Natural killer cell (primary cell): Measurements from ENCODE around the gene BECN2. TPM values are rescaled to one million over a fixed set of nuclear protein-coding genes. Genes with fewer than 3 reads are reported as not detected.

Source experiments
- ATAC-seq, 3 donors: fragments of 150-1000 bp in 2 of 3; fragments of 200-7000 bp in 1 of 3; cut with Tn5 transposase; 1 replicate in 1 of 3; 2 replicates in 2 of 3; pipeline ENCODE4 v1.10.0; 2021; ENCODE audit warnings: mild to moderate bottlenecking in 2 of 3, moderate library complexity in 2 of 3
- DNase-seq, 2 donors: peaks; one replicate each; pipeline versions ENCODE4 v3.0.0 to v3.0.0-alpha.2; 2013 to 2021; ENCODE audit warnings: mixed read lengths in 1 of 2
- H3K27ac ChIP-seq: one replicate; pipeline ENCODE4 v1.5.1; 2013; ENCODE audit warnings: mild to moderate bottlenecking, low read length
- H3K27me3 ChIP-seq: one replicate; pipeline ENCODE4 v1.6.1; 2013; ENCODE audit warnings: low read length; ENCODE audit not compliant: control insufficient read depth, insufficient read depth
- H3K36me3 ChIP-seq: one replicate; pipeline ENCODE4 v1.6.1; 2013; ENCODE audit warnings: low read length; ENCODE audit not compliant: control insufficient read depth, insufficient read depth
- H3K4me1 ChIP-seq: one replicate; pipeline ENCODE4 v1.6.1; 2013; ENCODE audit warnings: low read length; ENCODE audit not compliant: control insufficient read depth, insufficient read depth
- H3K4me3 ChIP-seq: one replicate; pipeline ENCODE4 v1.5.1; 2013; ENCODE audit warnings: low read length
- H3K9me3 ChIP-seq: one replicate; pipeline ENCODE4 v1.6.1; 2013; ENCODE audit warnings: low read length; ENCODE audit not compliant: control insufficient read depth, insufficient read depth
- H3K27ac Mint-ChIP-seq, 2 donors: one replicate each; pipeline ENCODE4 v1.8.0; 2022; ENCODE audit warnings: mild to moderate bottlenecking in 2 of 2, mixed read lengths in 2 of 2, moderate library complexity in 1 of 2
- H3K27me3 Mint-ChIP-seq, 2 donors: one replicate each; pipeline ENCODE4 v1.8.0; 2022; ENCODE audit warnings: low read depth in 2 of 2, mixed read lengths in 2 of 2
- H3K36me3 Mint-ChIP-seq: one replicate; pipeline ENCODE4 v1.8.0; 2022; ENCODE audit warnings: mixed read lengths
- H3K4me1 Mint-ChIP-seq, 2 donors: one replicate each; pipeline ENCODE4 v1.8.0; 2022; ENCODE audit warnings: mixed read lengths in 2 of 2
- H3K4me3 Mint-ChIP-seq: one replicate; pipeline ENCODE4 v1.8.0; 2022; ENCODE audit warnings: mild to moderate bottlenecking, moderate library complexity, mixed read lengths
- H3K9me3 Mint-ChIP-seq, 2 donors: one replicate each; pipeline ENCODE4 v1.8.0; 2022; ENCODE audit warnings: mixed read lengths in 2 of 2
- WGBS: methylation state at CpG from one replicate; pipeline ENCODE4 v1.1.7; 2013; ENCODE audit warnings: missing lambda C conversion rate; ENCODE audit not compliant: insufficient coverage; 5-methylcytosine and 5-hydroxymethylcytosine counted together
- intact Hi-C: fragments of 100-400 bp; cut with micrococcal nuclease; formaldehyde crosslinking; loops from one replicate; pipeline ENCODE4 v1.14.2; 2022
- total RNA-seq, 4 donors: library from RNA; stranded (reverse); fragments of 120-200 nt in 1 of 4; gene quantifications; one replicate each; pipeline versions ENCODE4 v1.2.3 to v1.2.4, GENCODE V29; 2013 to 2022
- TF ChIP-seq, protein P1 (sequence below): fragments of 200-600 bp; IDR thresholded peaks from one replicate; pipeline ENCODE4 v1.8.0; 2022; ENCODE audit warnings: antibody characterized with exemption

The BECN2 gene
- total RNA-seq, 3 donors from 2014 or later (not counting 1 experiment from before 2014, with no cell fraction given), result not detected

DNA sequence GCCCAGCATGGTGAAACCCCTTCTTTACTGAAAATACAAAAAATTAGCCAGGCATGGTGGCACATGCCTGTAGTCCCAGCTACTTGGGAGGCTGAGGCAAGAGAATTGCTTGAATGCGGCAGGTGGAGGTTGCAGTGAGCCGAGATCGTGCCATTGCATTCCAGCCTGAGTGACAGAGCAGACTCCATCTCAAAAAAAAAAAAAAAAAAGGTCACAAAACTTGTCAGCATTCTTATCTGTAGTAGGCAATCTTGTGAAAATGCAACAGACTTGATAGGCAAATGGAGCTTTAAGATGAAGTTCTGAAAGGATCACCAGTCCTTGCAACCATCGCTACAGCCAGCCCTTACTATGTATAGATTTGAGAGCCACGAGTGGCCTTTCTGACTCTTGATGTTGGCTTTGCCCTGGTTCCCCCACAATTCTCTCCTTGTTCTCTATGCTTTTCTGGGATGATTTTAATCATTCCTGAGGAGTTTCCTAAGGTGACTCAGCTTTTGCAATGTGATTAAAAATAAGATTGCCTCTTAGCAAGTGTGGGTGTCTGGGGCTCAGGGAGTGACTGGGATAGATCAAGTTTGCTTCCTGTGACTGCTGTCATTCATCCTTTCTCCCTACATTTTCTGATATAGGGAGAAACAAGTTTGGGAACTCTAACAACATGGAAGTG lies 48.4 kb downstream of the BECN2 start:
- 87% methylated on average over 5 of the region's 5 CpGs for WGBS
- H3K27me3 ChIP-seq, result no peaks in the 10 kb centered on the region
- intact Hi-C loops, result no loop called here
- no peak overlapping the region for H3K27ac Mint-ChIP-seq
- no peak overlapping the region for H3K4me3 ChIP-seq
- no peaks in the 10 kb centered on the region for H3K36me3 ChIP-seq
- H3K9me3 Mint-ChIP-seq, result no peaks in the 10 kb centered on the region
- H3K4me3 Mint-ChIP-seq, result no peak overlapping the region
- H3K27me3 Mint-ChIP-seq, result peaks cover 0 to 6% of the 10 kb centered on the region in 2 donors
- H3K4me1 ChIP-seq, result no peaks in the 10 kb centered on the region
- ATAC-seq (no peak), DNase-seq (no peak)
- H3K4me1 Mint-ChIP-seq, result no peaks in the 10 kb centered on the region
- H3K9me3 ChIP-seq, result no peaks in the 10 kb centered on the region
- H3K36me3 Mint-ChIP-seq, result no peaks in the 10 kb centered on the region
- no peak overlapping the region for H3K27ac ChIP-seq
- TF ChIP-seq, protein P1, sequence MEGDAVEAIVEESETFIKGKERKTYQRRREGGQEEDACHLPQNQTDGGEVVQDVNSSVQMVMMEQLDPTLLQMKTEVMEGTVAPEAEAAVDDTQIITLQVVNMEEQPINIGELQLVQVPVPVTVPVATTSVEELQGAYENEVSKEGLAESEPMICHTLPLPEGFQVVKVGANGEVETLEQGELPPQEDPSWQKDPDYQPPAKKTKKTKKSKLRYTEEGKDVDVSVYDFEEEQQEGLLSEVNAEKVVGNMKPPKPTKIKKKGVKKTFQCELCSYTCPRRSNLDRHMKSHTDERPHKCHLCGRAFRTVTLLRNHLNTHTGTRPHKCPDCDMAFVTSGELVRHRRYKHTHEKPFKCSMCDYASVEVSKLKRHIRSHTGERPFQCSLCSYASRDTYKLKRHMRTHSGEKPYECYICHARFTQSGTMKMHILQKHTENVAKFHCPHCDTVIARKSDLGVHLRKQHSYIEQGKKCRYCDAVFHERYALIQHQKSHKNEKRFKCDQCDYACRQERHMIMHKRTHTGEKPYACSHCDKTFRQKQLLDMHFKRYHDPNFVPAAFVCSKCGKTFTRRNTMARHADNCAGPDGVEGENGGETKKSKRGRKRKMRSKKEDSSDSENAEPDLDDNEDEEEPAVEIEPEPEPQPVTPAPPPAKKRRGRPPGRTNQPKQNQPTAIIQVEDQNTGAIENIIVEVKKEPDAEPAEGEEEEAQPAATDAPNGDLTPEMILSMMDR, result no peak

DNA sequence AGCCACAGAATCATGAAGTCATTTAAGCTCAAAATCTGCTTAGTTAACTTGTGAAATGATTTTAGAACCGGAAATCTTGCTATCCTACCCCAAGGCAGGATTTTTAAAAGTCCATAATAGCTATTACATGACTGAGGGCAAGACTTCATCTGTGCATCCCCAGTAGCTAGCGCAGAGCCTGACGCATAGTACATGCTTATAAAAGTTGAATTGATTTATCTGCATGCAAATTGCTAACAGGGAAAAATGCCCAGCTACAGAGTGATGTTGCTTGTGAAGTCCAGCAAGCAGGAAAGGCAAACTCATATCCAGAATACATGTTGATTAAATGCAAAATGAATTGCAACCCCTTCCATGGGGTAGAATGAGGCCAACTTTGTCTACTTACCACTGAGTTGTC lies 49.4 kb downstream of the BECN2 start:
- H3K9me3 Mint-ChIP-seq, result no peaks in the 10 kb centered on the region
- H3K4me1 Mint-ChIP-seq, result no peaks in the 10 kb centered on the region
- Histone ChIP-seq H3K9me3 (no peaks in the 10 kb centered on the region), H3K36me3 (no peaks in the 10 kb centered on the region), H3K27me3 (no peaks in the 10 kb centered on the region), H3K4me1 (no peaks in the 10 kb centered on the region), H3K27ac (no peak overlapping the region), H3K4me3 (no peak overlapping the region)
- ATAC-seq (no peak), DNase-seq (no peak)
- 86% methylated on average over 3 of the region's 3 CpGs for WGBS
- TF ChIP-seq, protein P1, result no peak
- intact Hi-C loops, result no loop called here
- H3K36me3 Mint-ChIP-seq, result no peaks in the 10 kb centered on the region
- peaks cover 0 to 8% of the 10 kb centered on the region in 2 donors for H3K27me3 Mint-ChIP-seq
- no peak overlapping the region for H3K4me3 Mint-ChIP-seq
- no peak overlapping the region for H3K27ac Mint-ChIP-seq

Other genes starting within 250 kb of the BECN2 start
- 1 to 10 TPM; 1.6 to 2.7 (median 1.7) TPM for gene EXO1, start 109.6 kb upstream of the BECN2 start, total RNA-seq
- not detected for gene MAP1LC3C, start 41.3 kb downstream of the BECN2 start, total RNA-seq